Activated naive CD8-positive, alpha-beta T cell (primary cell): ENCODE measurements around the gene PWP2.
"Not testable (repeated sequence)": the region's sequence is repeated elsewhere in the genome, so short reads cannot be mapped to it uniquely, and the experiment has no call there.

Experiments
- H3K27ac Mint-ChIP-seq: one replicate; pipeline ENCODE4 v1.8.0; 2021; ENCODE audit warnings: mixed read lengths
- H3K27me3 Mint-ChIP-seq: one replicate; pipeline ENCODE4 v1.8.0; 2021; ENCODE audit warnings: mixed read lengths
- H3K36me3 Mint-ChIP-seq: one replicate; pipeline ENCODE4 v1.8.0; 2021; ENCODE audit warnings: mixed read lengths
- H3K4me1 Mint-ChIP-seq: one replicate; pipeline ENCODE4 v1.8.0; 2021; ENCODE audit warnings: low read depth, mixed read lengths
- H3K4me3 Mint-ChIP-seq: one replicate; pipeline ENCODE4 v1.8.0; 2021; ENCODE audit warnings: mild to moderate bottlenecking, mixed read lengths
- H3K9me3 Mint-ChIP-seq: one replicate; pipeline ENCODE4 v1.8.0; 2021; ENCODE audit warnings: low read depth, mixed read lengths

The PWP2 gene

GRCh38 chr21:44140552-44140932, 33.3 kb downstream of the PWP2 start:
- not testable (repeated sequence) for H3K27ac Mint-ChIP-seq, H3K4me1 Mint-ChIP-seq, H3K36me3 Mint-ChIP-seq, H3K27me3 Mint-ChIP-seq, H3K9me3 Mint-ChIP-seq, H3K4me3 Mint-ChIP-seq

- not testable (repeated sequence) for H3K27ac Mint-ChIP-seq, H3K36me3 Mint-ChIP-seq, H3K4me3 Mint-ChIP-seq, H3K4me1 Mint-ChIP-seq, H3K9me3 Mint-ChIP-seq, H3K27me3 Mint-ChIP-seq
Measured at GRCh38 chr21:44142470-44142869, 35.3 kb downstream of the PWP2 start.

- not testable (repeated sequence) for H3K9me3 Mint-ChIP-seq, H3K36me3 Mint-ChIP-seq, H3K4me3 Mint-ChIP-seq, H3K27me3 Mint-ChIP-seq, H3K27ac Mint-ChIP-seq, H3K4me1 Mint-ChIP-seq
Measured at GRCh38 chr21:44143380-44143779, 36.2 kb downstream of the PWP2 start.

- not testable (repeated sequence) for H3K9me3 Mint-ChIP-seq, H3K4me1 Mint-ChIP-seq, H3K36me3 Mint-ChIP-seq, H3K27ac Mint-ChIP-seq, H3K4me3 Mint-ChIP-seq, H3K27me3 Mint-ChIP-seq
Measured at GRCh38 chr21:44143996-44144395, 36.8 kb downstream of the PWP2 start.

- H3K27me3 Mint-ChIP-seq, H3K9me3 Mint-ChIP-seq, H3K4me3 Mint-ChIP-seq, H3K36me3 Mint-ChIP-seq, H3K27ac Mint-ChIP-seq, H3K4me1 Mint-ChIP-seq: not testable (repeated sequence)
Measured at GRCh38 chr21:44144784-44145602, 37.8 kb downstream of the PWP2 start.

- H3K36me3 Mint-ChIP-seq = not testable (repeated sequence)
Measured at GRCh38 chr21:44145616-44146015, 38.4 kb downstream of the PWP2 start.

GRCh38 chr21:44147108-44147507, 39.9 kb downstream of the PWP2 start:
- H3K9me3 Mint-ChIP-seq, H3K4me3 Mint-ChIP-seq, H3K27ac Mint-ChIP-seq, H3K4me1 Mint-ChIP-seq, H3K27me3 Mint-ChIP-seq, H3K36me3 Mint-ChIP-seq: not testable (repeated sequence)

More at GRCh38 chr21:44145616-44146015, 38.4 kb downstream of the PWP2 start:
- not testable (repeated sequence) for H3K27ac Mint-ChIP-seq, H3K4me1 Mint-ChIP-seq, H3K9me3 Mint-ChIP-seq, H3K4me3 Mint-ChIP-seq, H3K27me3 Mint-ChIP-seq

GRCh38 chr21:44150255-44150654, 43.1 kb downstream of the PWP2 start:
- H3K27ac Mint-ChIP-seq, H3K36me3 Mint-ChIP-seq, H3K4me3 Mint-ChIP-seq, H3K9me3 Mint-ChIP-seq, H3K27me3 Mint-ChIP-seq, H3K4me1 Mint-ChIP-seq: not testable (repeated sequence)

- H3K9me3 Mint-ChIP-seq, H3K27me3 Mint-ChIP-seq, H3K4me3 Mint-ChIP-seq, H3K4me1 Mint-ChIP-seq, H3K36me3 Mint-ChIP-seq, H3K27ac Mint-ChIP-seq: not testable (repeated sequence)
Measured at GRCh38 chr21:44153214-44153888, 46.2 kb downstream of the PWP2 start.

GRCh38 chr21:44153889-44154228, 46.7 kb downstream of the PWP2 start:
- not testable (repeated sequence) for H3K9me3 Mint-ChIP-seq, H3K36me3 Mint-ChIP-seq, H3K27ac Mint-ChIP-seq, H3K4me3 Mint-ChIP-seq, H3K27me3 Mint-ChIP-seq, H3K4me1 Mint-ChIP-seq

- H3K4me3 Mint-ChIP-seq, H3K36me3 Mint-ChIP-seq, H3K27me3 Mint-ChIP-seq, H3K27ac Mint-ChIP-seq, H3K9me3 Mint-ChIP-seq, H3K4me1 Mint-ChIP-seq: not testable (repeated sequence)
Measured at GRCh38 chr21:44154816-44155230, 47.6 kb downstream of the PWP2 start.

- not testable (repeated sequence) for H3K4me1 Mint-ChIP-seq, H3K36me3 Mint-ChIP-seq, H3K9me3 Mint-ChIP-seq, H3K4me3 Mint-ChIP-seq, H3K27ac Mint-ChIP-seq, H3K27me3 Mint-ChIP-seq
Measured at GRCh38 chr21:44155231-44155993, 48.2 kb downstream of the PWP2 start.

GRCh38 chr21:44155994-44156380, 48.8 kb downstream of the PWP2 start:
- H3K9me3 Mint-ChIP-seq, H3K36me3 Mint-ChIP-seq, H3K27ac Mint-ChIP-seq, H3K4me3 Mint-ChIP-seq, H3K27me3 Mint-ChIP-seq, H3K4me1 Mint-ChIP-seq: not testable (repeated sequence)

GRCh38 chr21:44157439-44158081, 50.4 kb downstream of the PWP2 start:
- H3K4me3 Mint-ChIP-seq, H3K27me3 Mint-ChIP-seq, H3K9me3 Mint-ChIP-seq, H3K36me3 Mint-ChIP-seq, H3K27ac Mint-ChIP-seq, H3K4me1 Mint-ChIP-seq: not testable (repeated sequence)

- not testable (repeated sequence) for H3K4me3 Mint-ChIP-seq, H3K27me3 Mint-ChIP-seq
Measured at GRCh38 chr21:44158082-44158468, 50.9 kb downstream of the PWP2 start.

More at GRCh38 chr21:44158082-44158468, 50.9 kb downstream of the PWP2 start:
- H3K27ac Mint-ChIP-seq, H3K36me3 Mint-ChIP-seq, H3K9me3 Mint-ChIP-seq, H3K4me1 Mint-ChIP-seq: not testable (repeated sequence)
